ENCODE data around the gene SLC25A33. TPM values are rescaled to one million over a fixed set of nuclear protein-coding genes. Genes with fewer than 3 reads are reported as not detected.

The SLC25A33 gene
- total RNA-seq, 1 donor from 2014 or later, result 1.6 TPM

GRCh38 chr1:9592510-9593075 is 53.3 kb downstream of the SLC25A33 start:
- Histone ChIP-seq H3K27ac (ENCODE audit: low read depth, low read length) (peak overlapping the region; percentile 19), H3K9ac (ENCODE audit: low read depth in 1 of 3, low read length in 3 of 3) (peak overlapping the region in 2 of 3 donors; percentile 32 to 69), H3K4me3 (ENCODE audit: low read length in 3 of 3) (no peak overlapping the region), H3K4me1 (ENCODE audit: control insufficient read depth in 3 of 3, insufficient read depth in 3 of 3, low read length in 3 of 3) (peaks cover 73 to 80% (median 79%) of the 10 kb centered on the region in 3 donors), H3K9me3 (ENCODE audit: control insufficient read depth in 3 of 3, low read length in 3 of 3) (no peaks in the 10 kb centered on the region), H3K27me3 (ENCODE audit: control insufficient read depth in 3 of 3, insufficient read depth in 3 of 3, low read length in 3 of 3) (no peaks in the 10 kb centered on the region), H3K36me3 (ENCODE audit: control insufficient read depth in 3 of 3, insufficient read depth in 3 of 3, low read length in 3 of 3) (peaks cover 8 to 10% (median 10%) of the 10 kb centered on the region in 3 donors)

- Histone ChIP-seq H3K9me3 (ENCODE audit: control insufficient read depth in 3 of 3, low read length in 3 of 3) (no peaks in the 10 kb centered on the region), H3K4me3 (ENCODE audit: low read length in 3 of 3) (peak overlapping the region in 1 of 3 donors; percentile 41), H3K36me3 (ENCODE audit: control insufficient read depth in 3 of 3, insufficient read depth in 3 of 3, low read length in 3 of 3) (peaks cover 13 to 15% (median 14%) of the 10 kb centered on the region in 3 donors), H3K9ac (ENCODE audit: low read depth in 1 of 3, low read length in 3 of 3) (peak overlapping the region; percentile 10 to 69 (median 32)), H3K27me3 (ENCODE audit: control insufficient read depth in 3 of 3, insufficient read depth in 3 of 3, low read length in 3 of 3) (no peaks in the 10 kb centered on the region), H3K27ac (ENCODE audit: low read depth, low read length) (peak overlapping the region; percentile 19), H3K4me1 (ENCODE audit: control insufficient read depth in 3 of 3, insufficient read depth in 3 of 3, low read length in 3 of 3) (peaks cover 72 to 78% (median 78%) of the 10 kb centered on the region in 3 donors)
Measured at GRCh38 chr1:9593147-9593491, 53.9 kb downstream of the SLC25A33 start.

- no peaks in the 10 kb centered on the region for H3K27me3 ChIP-seq (ENCODE audit: control insufficient read depth in 3 of 3, insufficient read depth in 3 of 3, low read length in 3 of 3)
- H3K36me3 ChIP-seq (ENCODE audit: control insufficient read depth in 3 of 3, insufficient read depth in 3 of 3, low read length in 3 of 3), result peaks cover 17 to 19% (median 17%) of the 10 kb centered on the region in 3 donors
- H3K9ac ChIP-seq (ENCODE audit: low read depth in 1 of 3, low read length in 3 of 3), result peak overlapping the region; percentile 32 to 69 (median 47)
- H3K9me3 ChIP-seq (ENCODE audit: control insufficient read depth in 3 of 3, low read length in 3 of 3), result no peaks in the 10 kb centered on the region
- H3K4me1 ChIP-seq (ENCODE audit: control insufficient read depth in 3 of 3, insufficient read depth in 3 of 3, low read length in 3 of 3), result peaks cover 69 to 76% (median 76%) of the 10 kb centered on the region in 3 donors
- peak overlapping the region in 1 of 3 donors; percentile 41 for H3K4me3 ChIP-seq (ENCODE audit: low read length in 3 of 3)
- peak overlapping the region; percentile 19 for H3K27ac ChIP-seq (ENCODE audit: low read depth, low read length)
Measured at GRCh38 chr1:9593492-9594465, 54.5 kb downstream of the SLC25A33 start.

GRCh38 chr1:9594471-9595155 is 55.3 kb downstream of the SLC25A33 start:
- Histone ChIP-seq H3K4me1 (ENCODE audit: control insufficient read depth in 3 of 3, insufficient read depth in 3 of 3, low read length in 3 of 3) (peaks cover 65 to 72% (median 71%) of the 10 kb centered on the region in 3 donors), H3K4me3 (ENCODE audit: low read length in 3 of 3) (no peak overlapping the region)

GRCh38 chr1:9595156-9595967 is 56.1 kb downstream of the SLC25A33 start:
- Histone ChIP-seq H3K9ac (ENCODE audit: low read depth in 1 of 3, low read length in 3 of 3) (peak overlapping the region in 1 of 3 donors; percentile 40), H3K27me3 (ENCODE audit: control insufficient read depth in 3 of 3, insufficient read depth in 3 of 3, low read length in 3 of 3) (no peaks in the 10 kb centered on the region), H3K4me3 (ENCODE audit: low read length in 3 of 3) (no peak overlapping the region), H3K9me3 (ENCODE audit: control insufficient read depth in 3 of 3, low read length in 3 of 3) (no peaks in the 10 kb centered on the region), H3K36me3 (ENCODE audit: control insufficient read depth in 3 of 3, insufficient read depth in 3 of 3, low read length in 3 of 3) (peaks cover 20 to 26% (median 21%) of the 10 kb centered on the region in 3 donors), H3K27ac (ENCODE audit: low read depth, low read length) (no peak overlapping the region), H3K4me1 (ENCODE audit: control insufficient read depth in 3 of 3, insufficient read depth in 3 of 3, low read length in 3 of 3) (peaks cover 58 to 65% (median 63%) of the 10 kb centered on the region in 3 donors)

More at GRCh38 chr1:9594471-9595155, 55.3 kb downstream of the SLC25A33 start:
- peaks cover 17 to 19% (median 17%) of the 10 kb centered on the region in 3 donors for H3K36me3 ChIP-seq (ENCODE audit: control insufficient read depth in 3 of 3, insufficient read depth in 3 of 3, low read length in 3 of 3)
- H3K27me3 ChIP-seq (ENCODE audit: control insufficient read depth in 3 of 3, insufficient read depth in 3 of 3, low read length in 3 of 3), result no peaks in the 10 kb centered on the region
- no peaks in the 10 kb centered on the region for H3K9me3 ChIP-seq (ENCODE audit: control insufficient read depth in 3 of 3, low read length in 3 of 3)
- no peak overlapping the region for H3K27ac ChIP-seq (ENCODE audit: low read depth, low read length)
- peak overlapping the region in 1 of 3 donors; percentile 47 for H3K9ac ChIP-seq (ENCODE audit: low read depth in 1 of 3, low read length in 3 of 3)

GRCh38 chr1:9595968-9596340 is 56.7 kb downstream of the SLC25A33 start:
- no peaks in the 10 kb centered on the region for H3K27me3 ChIP-seq (ENCODE audit: control insufficient read depth in 3 of 3, insufficient read depth in 3 of 3, low read length in 3 of 3)
- no peak overlapping the region for H3K9ac ChIP-seq (ENCODE audit: low read depth in 1 of 3, low read length in 3 of 3)
- no peak overlapping the region for H3K27ac ChIP-seq (ENCODE audit: low read depth, low read length)
- peaks cover 20 to 27% (median 22%) of the 10 kb centered on the region in 3 donors for H3K36me3 ChIP-seq (ENCODE audit: control insufficient read depth in 3 of 3, insufficient read depth in 3 of 3, low read length in 3 of 3)
- H3K9me3 ChIP-seq (ENCODE audit: control insufficient read depth in 3 of 3, low read length in 3 of 3), result no peaks in the 10 kb centered on the region
- no peak overlapping the region for H3K4me3 ChIP-seq (ENCODE audit: low read length in 3 of 3)
- peaks cover 52 to 59% (median 57%) of the 10 kb centered on the region in 3 donors for H3K4me1 ChIP-seq (ENCODE audit: control insufficient read depth in 3 of 3, insufficient read depth in 3 of 3, low read length in 3 of 3)

GRCh38 chr1:9596415-9597123 is 57.3 kb downstream of the SLC25A33 start:
- H3K4me3 ChIP-seq (ENCODE audit: low read length in 3 of 3), result no peak overlapping the region
- peaks cover 46 to 52% (median 51%) of the 10 kb centered on the region in 3 donors for H3K4me1 ChIP-seq (ENCODE audit: control insufficient read depth in 3 of 3, insufficient read depth in 3 of 3, low read length in 3 of 3)
- H3K36me3 ChIP-seq (ENCODE audit: control insufficient read depth in 3 of 3, insufficient read depth in 3 of 3, low read length in 3 of 3), result peaks cover 27 to 34% (median 28%) of the 10 kb centered on the region in 3 donors
- H3K9me3 ChIP-seq (ENCODE audit: control insufficient read depth in 3 of 3, low read length in 3 of 3), result no peaks in the 10 kb centered on the region
- H3K27ac ChIP-seq (ENCODE audit: low read depth, low read length), result no peak overlapping the region
- peak overlapping the region in 1 of 3 donors; percentile 25 for H3K9ac ChIP-seq (ENCODE audit: low read depth in 1 of 3, low read length in 3 of 3)
- H3K27me3 ChIP-seq (ENCODE audit: control insufficient read depth in 3 of 3, insufficient read depth in 3 of 3, low read length in 3 of 3), result no peaks in the 10 kb centered on the region

GRCh38 chr1:9597361-9598315 is 58.4 kb downstream of the SLC25A33 start:
- Histone ChIP-seq H3K9ac (ENCODE audit: low read depth in 1 of 3, low read length in 3 of 3) (peak overlapping the region in 1 of 3 donors; percentile 25), H3K4me3 (ENCODE audit: low read length in 3 of 3) (no peak overlapping the region), H3K36me3 (ENCODE audit: control insufficient read depth in 3 of 3, insufficient read depth in 3 of 3, low read length in 3 of 3) (peaks cover 37 to 42% (median 37%) of the 10 kb centered on the region in 3 donors), H3K27me3 (ENCODE audit: control insufficient read depth in 3 of 3, insufficient read depth in 3 of 3, low read length in 3 of 3) (no peaks in the 10 kb centered on the region), H3K4me1 (ENCODE audit: control insufficient read depth in 3 of 3, insufficient read depth in 3 of 3, low read length in 3 of 3) (peaks cover 35 to 42% (median 40%) of the 10 kb centered on the region in 3 donors), H3K9me3 (ENCODE audit: control insufficient read depth in 3 of 3, low read length in 3 of 3) (no peaks in the 10 kb centered on the region), H3K27ac (ENCODE audit: low read depth, low read length) (no peak overlapping the region)
